Nasal cavity respiratory epithelium epithelial cell of viscerocranial mucosa (primary cell): Measurements from ENCODE around the gene AKIRIN2. TPM values are rescaled to one million over a fixed set of nuclear protein-coding genes. Genes with fewer than 3 reads are reported as not detected.

Experiments
- total RNA-seq: library from RNA; depleted of rRNA; stranded (reverse); fragments of >200 nt; gene quantifications from 2 replicates; pipeline ENCODE4 v1.2.3, GENCODE V29; 2014

Gene AKIRIN2
- total RNA-seq, result 41.7 and 63.4 TPM in 2 replicates

DNA sequence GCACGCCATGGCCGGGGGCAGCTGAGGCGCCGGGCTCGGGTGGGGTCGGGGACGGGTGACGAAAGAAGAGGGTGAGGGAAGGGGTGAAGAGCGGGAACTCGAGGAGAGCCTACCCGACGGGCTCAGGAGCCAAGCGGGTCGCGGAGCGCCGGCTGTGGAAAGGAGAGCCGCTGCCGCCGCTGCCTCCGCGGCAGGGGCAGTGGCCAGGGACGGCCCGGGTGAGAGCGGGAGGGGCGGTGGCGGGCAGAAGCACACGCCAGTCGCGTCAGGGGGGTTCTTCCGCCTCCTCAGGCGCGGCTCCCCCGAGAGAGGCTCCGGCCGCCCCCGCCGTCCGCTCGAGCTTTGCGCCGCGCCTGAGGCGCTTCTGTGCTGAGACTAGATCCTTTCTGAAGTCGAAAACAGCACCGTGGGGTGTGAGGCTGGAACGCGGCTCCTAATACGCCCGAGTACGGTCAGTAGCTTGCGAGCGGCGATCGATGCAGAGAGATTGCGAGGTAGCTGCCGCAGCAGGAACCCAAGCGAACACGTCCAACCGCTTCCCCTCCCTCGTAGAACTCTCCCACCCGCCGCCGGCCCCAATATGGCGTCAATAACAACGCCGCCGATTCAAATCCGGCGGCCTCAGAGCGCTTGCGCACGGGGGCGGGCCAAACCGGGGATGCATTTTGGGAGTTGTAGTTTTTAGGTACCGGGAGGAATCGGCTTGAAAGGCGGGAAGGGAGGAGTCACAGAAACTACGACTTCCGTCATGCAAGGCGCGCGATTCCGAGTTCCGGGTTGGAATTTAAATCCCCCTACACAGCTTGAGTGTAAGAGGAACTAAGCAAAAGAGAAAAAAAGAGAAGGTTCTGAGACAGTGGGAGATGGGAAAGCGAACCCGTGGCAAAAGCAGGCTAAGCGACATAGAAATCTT, at the start of gene AKIRIN2:
TSS of gene AKIRIN2 (minus strand) at position 558 of the 913 bp plus-strand sequence. CDS start at position 9, 549 bp downstream.

Other genes starting within 250 kb of the AKIRIN2 start
- 13.0 and 14.0 TPM in 2 replicates for gene SLC35A1, start 229.3 kb downstream of the AKIRIN2 start, total RNA-seq
- 32.1 and 32.3 TPM in 2 replicates for gene RARS2, start 112.2 kb downstream of the AKIRIN2 start, total RNA-seq
- gene ORC3, start 112.1 kb downstream of the AKIRIN2 start, total RNA-seq, result 18.8 and 19.7 TPM in 2 replicates